Natural killer cell (primary cell): Measurements from ENCODE around the gene NKAPL. TPM values are rescaled to one million over a fixed set of nuclear protein-coding genes. Genes with fewer than 3 reads are reported as not detected.

Source experiments
- ATAC-seq, 3 donors: fragments of 150-1000 bp in 2 of 3; fragments of 200-7000 bp in 1 of 3; cut with Tn5 transposase; 1 replicate in 1 of 3; 2 replicates in 2 of 3; pipeline ENCODE4 v1.10.0; 2021; ENCODE audit warnings: mild to moderate bottlenecking in 2 of 3, moderate library complexity in 2 of 3
- DNase-seq, 2 donors: peaks; one replicate each; pipeline versions ENCODE4 v3.0.0 to v3.0.0-alpha.2; 2013 to 2021; ENCODE audit warnings: mixed read lengths in 1 of 2
- H3K27ac ChIP-seq: one replicate; pipeline ENCODE4 v1.5.1; 2013; ENCODE audit warnings: mild to moderate bottlenecking, low read length
- H3K27me3 ChIP-seq: one replicate; pipeline ENCODE4 v1.6.1; 2013; ENCODE audit warnings: low read length; ENCODE audit not compliant: control insufficient read depth, insufficient read depth
- H3K36me3 ChIP-seq: one replicate; pipeline ENCODE4 v1.6.1; 2013; ENCODE audit warnings: low read length; ENCODE audit not compliant: control insufficient read depth, insufficient read depth
- H3K4me1 ChIP-seq: one replicate; pipeline ENCODE4 v1.6.1; 2013; ENCODE audit warnings: low read length; ENCODE audit not compliant: control insufficient read depth, insufficient read depth
- H3K4me3 ChIP-seq: one replicate; pipeline ENCODE4 v1.5.1; 2013; ENCODE audit warnings: low read length
- H3K9me3 ChIP-seq: one replicate; pipeline ENCODE4 v1.6.1; 2013; ENCODE audit warnings: low read length; ENCODE audit not compliant: control insufficient read depth, insufficient read depth
- H3K27ac Mint-ChIP-seq, 2 donors: one replicate each; pipeline ENCODE4 v1.8.0; 2022; ENCODE audit warnings: mild to moderate bottlenecking in 2 of 2, mixed read lengths in 2 of 2, moderate library complexity in 1 of 2
- H3K27me3 Mint-ChIP-seq, 2 donors: one replicate each; pipeline ENCODE4 v1.8.0; 2022; ENCODE audit warnings: low read depth in 2 of 2, mixed read lengths in 2 of 2
- H3K36me3 Mint-ChIP-seq: one replicate; pipeline ENCODE4 v1.8.0; 2022; ENCODE audit warnings: mixed read lengths
- H3K4me1 Mint-ChIP-seq, 2 donors: one replicate each; pipeline ENCODE4 v1.8.0; 2022; ENCODE audit warnings: mixed read lengths in 2 of 2
- H3K4me3 Mint-ChIP-seq: one replicate; pipeline ENCODE4 v1.8.0; 2022; ENCODE audit warnings: mild to moderate bottlenecking, moderate library complexity, mixed read lengths
- H3K9me3 Mint-ChIP-seq, 2 donors: one replicate each; pipeline ENCODE4 v1.8.0; 2022; ENCODE audit warnings: mixed read lengths in 2 of 2
- CTCF ChIP-seq: fragments of 200-600 bp; IDR thresholded peaks from one replicate; pipeline ENCODE4 v1.8.0; 2022; ENCODE audit warnings: antibody characterized with exemption
- WGBS: methylation state at CpG from one replicate; pipeline ENCODE4 v1.1.7; 2013; ENCODE audit warnings: missing lambda C conversion rate; ENCODE audit not compliant: insufficient coverage; 5-methylcytosine and 5-hydroxymethylcytosine counted together
- intact Hi-C: fragments of 100-400 bp; cut with micrococcal nuclease; formaldehyde crosslinking; loops from one replicate; pipeline ENCODE4 v1.14.2; 2022
- total RNA-seq, 4 donors: library from RNA; stranded (reverse); fragments of 120-200 nt in 1 of 4; gene quantifications; one replicate each; pipeline versions ENCODE4 v1.2.3 to v1.2.4, GENCODE V29; 2013 to 2022

The NKAPL gene
- total RNA-seq, 3 donors from 2014 or later (not counting 1 experiment from before 2014, with no cell fraction given): 0.31 to 0.36 TPM; not detected in 1

- DNase-seq: no peak
- no peaks in the 10 kb centered on the region for H3K27me3 ChIP-seq
- peaks cover 0 to 11% of the 10 kb centered on the region in 2 donors for H3K4me1 Mint-ChIP-seq
- H3K9me3 ChIP-seq: no peaks in the 10 kb centered on the region
- no peak overlapping the region for H3K27ac Mint-ChIP-seq
- H3K27ac ChIP-seq: no peak overlapping the region
- intact Hi-C loops: no loop called here
- ATAC-seq: no peak
- 99% methylated on average over 11 of the region's 11 CpGs for WGBS
- TF ChIP-seq CTCF: no peak
- no peak overlapping the region for H3K4me3 Mint-ChIP-seq
- H3K4me3 ChIP-seq: no peak overlapping the region
- no peaks in the 10 kb centered on the region for H3K27me3 Mint-ChIP-seq
- H3K36me3 Mint-ChIP-seq: peaks cover 22% of the 10 kb centered on the region
- no peaks in the 10 kb centered on the region for H3K9me3 Mint-ChIP-seq
- H3K36me3 ChIP-seq: peaks cover 33% of the 10 kb centered on the region
- H3K4me1 ChIP-seq: no peaks in the 10 kb centered on the region
Observed at GRCh38 chr6:28232785-28233184, 26.3 kb upstream of the NKAPL start.

GRCh38 chr6:28235912-28236452 is 23.1 kb upstream of the NKAPL start:
- intact Hi-C loops: no loop called here
- no peaks in the 10 kb centered on the region for H3K27me3 Mint-ChIP-seq
- H3K36me3 ChIP-seq: peaks cover 14% of the 10 kb centered on the region
- no peak overlapping the region for H3K27ac Mint-ChIP-seq
- no peak for ATAC-seq
- TF ChIP-seq CTCF: no peak
- WGBS: 89% methylated on average over 3 of the region's 3 CpGs
- no peaks in the 10 kb centered on the region for H3K27me3 ChIP-seq
- no peaks in the 10 kb centered on the region for H3K9me3 ChIP-seq
- peaks cover 9% of the 10 kb centered on the region for H3K36me3 Mint-ChIP-seq
- no peaks in the 10 kb centered on the region for H3K9me3 Mint-ChIP-seq
- no peak overlapping the region for H3K27ac ChIP-seq
- DNase-seq: no peak
- H3K4me1 Mint-ChIP-seq: peaks cover 0 to 5% of the 10 kb centered on the region in 2 donors
- H3K4me1 ChIP-seq: no peaks in the 10 kb centered on the region
- no peak overlapping the region for H3K4me3 ChIP-seq
- H3K4me3 Mint-ChIP-seq: no peak overlapping the region

- intact Hi-C loops: no loop called here
- DNase-seq: no peak
- no peak for TF ChIP-seq CTCF
- no peaks in the 10 kb centered on the region for H3K27me3 Mint-ChIP-seq
- no peak overlapping the region for H3K4me3 Mint-ChIP-seq
- H3K36me3 Mint-ChIP-seq: peaks cover 13% of the 10 kb centered on the region
- Histone ChIP-seq H3K36me3 (peaks cover 11% of the 10 kb centered on the region), H3K27me3 (no peaks in the 10 kb centered on the region), H3K27ac (no peak overlapping the region), H3K4me1 (no peaks in the 10 kb centered on the region), H3K4me3 (no peak overlapping the region), H3K9me3 (no peaks in the 10 kb centered on the region)
- ATAC-seq: no peak
- no peaks in the 10 kb centered on the region for H3K9me3 Mint-ChIP-seq
- no peak overlapping the region for H3K27ac Mint-ChIP-seq
- WGBS: 82% methylated on average over 1 of the region's 1 CpG
- H3K4me1 Mint-ChIP-seq: peaks cover 2 to 10% of the 10 kb centered on the region in 2 donors
Observed at GRCh38 chr6:28239636-28240035, 19.5 kb upstream of the NKAPL start.

GRCh38 chr6:28240471-28240870 is 18.6 kb upstream of the NKAPL start:
- peaks cover 20% of the 10 kb centered on the region for H3K36me3 Mint-ChIP-seq
- TF ChIP-seq CTCF: no peak
- H3K4me1 Mint-ChIP-seq: peaks cover 10 to 19% of the 10 kb centered on the region in 2 donors
- DNase-seq (no peak), ATAC-seq (no peak)
- no CpG with 5 or more reads among the region's 1 CpG for WGBS
- Histone ChIP-seq H3K36me3 (peaks cover 15% of the 10 kb centered on the region), H3K4me3 (no peak overlapping the region), H3K27me3 (no peaks in the 10 kb centered on the region), H3K9me3 (no peaks in the 10 kb centered on the region), H3K4me1 (no peaks in the 10 kb centered on the region), H3K27ac (no peak overlapping the region)
- no peak overlapping the region for H3K27ac Mint-ChIP-seq
- no peak overlapping the region for H3K4me3 Mint-ChIP-seq
- no peaks in the 10 kb centered on the region for H3K9me3 Mint-ChIP-seq
- H3K27me3 Mint-ChIP-seq: no peaks in the 10 kb centered on the region
- intact Hi-C loops: no loop called here
